GM19467 (cell line): ENCODE results near the gene OR1F1.
"Not testable (repeated sequence)": the region's sequence is repeated elsewhere in the genome, so short reads cannot be mapped to it uniquely, and the experiment has no call there.

Experiments used
- ATAC-seq: cut with Tn5 transposase; IDR thresholded peaks from one replicate; pipeline ENCODE4 v1.9.1; 2021; ENCODE audit warnings: mild to moderate bottlenecking, moderate library complexity; ENCODE audit not compliant: unreplicated experiment

OR1F1 gene

GRCh38 chr16:3187798-3188674, at the start of gene OR1F1:
TSS of gene OR1F1 (plus strand) at chr16:3188204.
- no peak for ATAC-seq

GRCh38 chr16:3138342-3138741, 49.7 kb upstream of the OR1F1 start:
- no peak for ATAC-seq

GRCh38 chr16:3138823-3139426, 49.1 kb upstream of the OR1F1 start:
- no peak for ATAC-seq

- not testable (repeated sequence) for ATAC-seq
Observed at GRCh38 chr16:3139561-3139960, 48.4 kb upstream of the OR1F1 start.

GRCh38 chr16:3140603-3141427, 47.2 kb upstream of the OR1F1 start:
- no peak for ATAC-seq

- ATAC-seq, result no peak
Observed at GRCh38 chr16:3141781-3142311, 46.2 kb upstream of the OR1F1 start.

GRCh38 chr16:3142327-3142726, 45.7 kb upstream of the OR1F1 start:
- ATAC-seq, result no peak

- no peak for ATAC-seq
Observed at GRCh38 chr16:3142770-3143169, 45.2 kb upstream of the OR1F1 start.

GRCh38 chr16:3143189-3143588, 44.8 kb upstream of the OR1F1 start:
- ATAC-seq, result no peak

GRCh38 chr16:3143598-3144320, 44.2 kb upstream of the OR1F1 start:
- no peak for ATAC-seq

- ATAC-seq, result no peak
Observed at GRCh38 chr16:3144321-3144983, 43.6 kb upstream of the OR1F1 start.

GRCh38 chr16:3145151-3145550, 42.9 kb upstream of the OR1F1 start:
- ATAC-seq, result no peak

- no peak for ATAC-seq
Observed at GRCh38 chr16:3145660-3146059, 42.3 kb upstream of the OR1F1 start.

- no peak for ATAC-seq
Observed at GRCh38 chr16:3147046-3147756, 40.8 kb upstream of the OR1F1 start.

GRCh38 chr16:3147757-3148104, 40.3 kb upstream of the OR1F1 start:
- no peak for ATAC-seq

- ATAC-seq, result no peak
Observed at GRCh38 chr16:3148256-3149192, 39.5 kb upstream of the OR1F1 start.

GRCh38 chr16:3149193-3149530, 38.8 kb upstream of the OR1F1 start:
- ATAC-seq, result no peak

GRCh38 chr16:3149630-3150345, 38.2 kb upstream of the OR1F1 start:
- ATAC-seq, result no peak
